ENCODE data around the gene HOXD3.

HOXD3 gene

DNA sequence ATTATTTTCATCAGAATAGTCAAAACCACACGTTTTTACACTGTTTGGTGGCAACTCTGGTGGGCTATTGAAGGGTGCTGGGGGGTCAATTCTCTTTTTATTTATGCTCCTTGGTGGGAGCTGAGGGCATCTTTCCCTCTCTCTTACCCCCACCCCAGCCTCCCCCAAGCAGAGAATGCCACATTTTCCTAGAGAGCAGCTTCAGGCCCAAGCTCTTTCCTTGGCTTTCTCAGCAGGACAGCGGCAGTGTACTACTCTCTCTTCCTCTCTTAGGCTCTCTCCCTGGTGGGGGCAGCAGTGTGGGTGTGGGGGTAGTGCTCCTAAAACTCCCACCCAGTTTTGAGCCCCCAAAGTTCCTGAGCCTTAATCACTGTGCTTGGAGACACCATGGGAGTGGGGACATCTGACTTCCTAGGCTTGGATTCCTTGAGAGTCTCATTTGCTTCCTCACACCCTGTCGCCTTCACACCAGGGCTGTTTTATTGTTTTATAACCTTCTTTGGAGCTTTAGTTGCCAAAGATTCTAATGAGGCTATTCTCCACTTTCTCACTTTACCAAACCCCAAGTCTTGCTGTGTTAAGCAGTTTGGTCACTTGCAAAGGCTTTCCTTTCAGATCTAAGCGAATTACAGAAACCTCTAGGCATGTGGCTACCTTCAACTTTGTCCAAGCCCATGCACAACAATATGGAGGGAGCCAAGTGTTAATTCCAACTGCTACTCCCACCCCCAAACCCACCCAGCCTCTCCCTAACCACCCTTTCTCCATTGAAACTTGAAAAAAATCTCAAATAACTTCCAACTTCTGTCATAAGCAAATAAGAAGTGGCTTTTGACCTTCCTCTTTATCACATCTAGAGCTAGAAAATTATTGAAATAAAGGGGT is 11.8 kb upstream of the HOXD3 start:
- TF ChIP-seq TAF1 (IDR thresholded peaks at IDR 0.05; ENCODE audit: borderline replicate concordance, insufficient read depth, low read length), result no peak
- TF ChIP-seq POLR2AphosphoS5 (IDR thresholded peaks at IDR 0.05; ENCODE audit: low read depth, low read length), result no peak
- no peak for TF ChIP-seq SIN3A (IDR thresholded peaks at IDR 0.05; ENCODE audit: borderline replicate concordance, insufficient read depth, low read length)
- no peak for TF ChIP-seq FOXP2 (optimal IDR thresholded peaks at IDR 0.05; ENCODE audit: borderline replicate concordance, extremely low read depth, extremely low read length, insufficient read depth)
- no peak for TF ChIP-seq REST (IDR thresholded peaks at IDR 0.05; ENCODE audit: insufficient read depth in 1 of 2, low read depth in 2 of 2, low read length in 2 of 2)

DNA sequence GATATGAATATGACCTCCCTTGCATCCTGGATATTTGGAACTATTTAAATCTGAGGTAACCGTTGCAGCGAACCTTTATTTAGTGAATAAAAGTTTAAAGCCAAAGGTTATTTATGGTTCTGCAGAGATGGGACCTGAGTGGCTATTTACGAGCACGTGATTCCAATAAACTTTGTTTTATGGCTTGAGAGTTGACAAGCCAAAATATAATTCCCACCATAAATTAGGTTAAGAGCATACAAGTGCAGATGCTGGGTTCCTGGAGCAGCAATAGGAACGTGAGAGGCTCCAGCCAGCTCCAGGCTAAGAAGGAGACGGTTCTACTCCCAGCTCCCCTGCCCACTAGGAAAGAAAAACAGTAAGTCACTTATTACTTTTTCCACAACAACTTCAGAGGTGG is 11.0 kb upstream of the HOXD3 start:
- TF ChIP-seq POLR2AphosphoS5 (IDR thresholded peaks at IDR 0.05; ENCODE audit: low read depth, low read length) (no peak), REST (IDR thresholded peaks at IDR 0.05; ENCODE audit: insufficient read depth in 1 of 2, low read depth in 2 of 2, low read length in 2 of 2) (no peak), TAF1 (IDR thresholded peaks at IDR 0.05; ENCODE audit: borderline replicate concordance, insufficient read depth, low read length) (no peak), FOXP2 (optimal IDR thresholded peaks at IDR 0.05; ENCODE audit: borderline replicate concordance, extremely low read depth, extremely low read length, insufficient read depth) (no peak)

DNA sequence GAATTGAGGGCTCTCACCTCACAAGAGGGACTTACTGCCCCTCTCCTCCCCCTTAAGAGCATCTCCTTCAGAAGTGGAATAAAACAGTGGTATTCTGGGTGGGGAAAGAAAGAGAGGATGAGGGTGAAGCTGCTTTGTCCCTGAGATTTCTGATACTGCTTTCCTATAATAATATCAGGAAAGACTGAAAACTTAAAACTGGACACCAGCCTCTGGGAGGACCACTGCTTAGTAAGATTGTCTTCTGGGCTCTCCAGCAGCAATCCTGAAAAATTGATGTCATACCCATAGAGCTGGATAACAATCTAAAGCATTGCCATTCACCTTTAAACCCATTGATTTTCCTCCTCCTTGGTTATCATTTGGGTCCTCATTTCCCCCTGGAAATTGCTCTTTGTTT is 10.5 kb upstream of the HOXD3 start:
- TF ChIP-seq REST (IDR thresholded peaks at IDR 0.05; ENCODE audit: insufficient read depth in 1 of 2, low read depth in 2 of 2, low read length in 2 of 2) (no peak), POLR2AphosphoS5 (IDR thresholded peaks at IDR 0.05; ENCODE audit: low read depth, low read length) (no peak), SIN3A (IDR thresholded peaks at IDR 0.05; ENCODE audit: borderline replicate concordance, insufficient read depth, low read length) (no peak), FOXP2 (optimal IDR thresholded peaks at IDR 0.05; ENCODE audit: borderline replicate concordance, extremely low read depth, extremely low read length, insufficient read depth) (no peak), TAF1 (IDR thresholded peaks at IDR 0.05; ENCODE audit: borderline replicate concordance, insufficient read depth, low read length) (no peak)

DNA sequence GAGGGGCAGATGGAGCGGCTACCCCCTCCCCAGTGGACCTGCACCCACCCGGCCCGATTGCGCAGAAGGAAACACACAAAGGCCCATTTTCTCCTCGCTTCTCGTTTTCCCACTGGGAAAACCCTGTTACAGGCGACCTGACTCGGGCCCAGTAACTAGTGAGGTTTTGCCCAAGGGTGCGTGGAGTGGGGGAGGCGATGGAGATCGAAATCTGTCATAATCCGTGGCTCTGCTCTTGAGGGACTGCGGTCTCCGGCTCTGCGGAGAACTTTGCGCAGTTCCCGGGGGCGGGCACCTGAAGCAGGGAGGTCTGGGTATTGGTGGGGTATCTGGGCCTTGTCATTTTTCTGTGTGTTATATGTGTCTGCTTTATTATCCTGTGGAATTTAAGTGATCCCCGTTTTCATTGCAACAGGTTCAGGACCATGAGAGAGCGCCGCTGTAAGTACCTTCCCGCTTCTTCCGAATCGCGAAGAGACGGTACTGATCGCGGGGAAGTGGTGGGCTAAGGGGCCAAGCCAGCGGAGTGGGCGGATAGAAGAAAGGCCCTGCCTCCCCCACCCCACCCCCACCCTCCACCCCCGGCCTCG is 9.8 kb upstream of the HOXD3 start:
- TF ChIP-seq SIN3A (IDR thresholded peaks at IDR 0.05; ENCODE audit: borderline replicate concordance, insufficient read depth, low read length), result no peak

DNA sequence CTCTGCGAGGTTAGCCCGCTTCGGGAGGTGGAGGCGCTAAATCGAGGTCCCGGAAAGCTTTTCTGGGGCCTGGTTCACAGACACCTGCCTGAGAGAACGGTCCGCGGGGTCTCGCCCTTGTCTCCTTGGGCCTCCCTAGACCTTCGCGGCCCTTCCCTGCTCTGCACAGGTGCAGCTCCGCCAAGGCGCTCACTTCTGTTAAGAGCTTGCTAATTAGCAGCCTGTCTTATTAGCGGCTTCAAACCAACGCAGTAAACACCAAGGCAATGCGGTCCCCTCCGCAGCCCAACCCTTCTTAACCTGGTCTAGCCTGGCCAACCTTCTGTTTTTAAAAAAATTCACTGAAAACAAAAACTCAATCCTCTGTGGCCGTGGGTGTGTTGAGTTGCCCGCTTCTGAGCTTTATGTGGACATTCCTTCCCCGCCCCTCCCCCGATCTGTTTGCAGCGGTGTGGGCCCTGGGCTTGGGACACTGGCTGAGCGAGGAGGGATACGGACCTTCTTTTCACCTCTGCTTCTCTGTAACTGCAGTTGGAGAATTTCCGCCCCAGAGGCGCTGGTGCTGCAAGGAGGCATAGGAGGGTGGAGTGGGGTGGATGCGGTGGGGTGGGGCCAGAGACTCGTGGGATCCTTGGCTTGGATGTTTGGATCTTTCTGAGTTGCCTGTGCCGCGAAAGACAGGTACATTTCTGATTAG is 9.2 kb upstream of the HOXD3 start:
- TF ChIP-seq REST (IDR thresholded peaks at IDR 0.05; ENCODE audit: insufficient read depth in 1 of 2, low read depth in 2 of 2, low read length in 2 of 2), result no peak
- no peak for TF ChIP-seq POLR2AphosphoS5 (IDR thresholded peaks at IDR 0.05; ENCODE audit: low read depth, low read length)
- no peak for TF ChIP-seq FOXP2 (optimal IDR thresholded peaks at IDR 0.05; ENCODE audit: borderline replicate concordance, extremely low read depth, extremely low read length, insufficient read depth)
- no peak for TF ChIP-seq TAF1 (IDR thresholded peaks at IDR 0.05; ENCODE audit: borderline replicate concordance, insufficient read depth, low read length)
- TF ChIP-seq SIN3A (IDR thresholded peaks at IDR 0.05; ENCODE audit: borderline replicate concordance, insufficient read depth, low read length), result no peak

Data from PFSK-1 (cell line).